Cardiac fibroblast (primary cell): ENCODE results near the gene TMTC3.

Source experiments
- DNase-seq, 2 donors: peaks; one replicate each; pipeline versions ENCODE4 v3.0.0 to v3.0.0-alpha.2; 2010; ENCODE audit warnings: low read depth in 2 of 2
- H3K4me3 ChIP-seq, 2 donors: replicated peaks in 1 of 2; 1 replicate in 1 of 2; 2 replicates in 1 of 2; pipeline ENCODE4 v1.5.1; 2011; ENCODE audit warnings: low read depth in 2 of 2, low read length in 2 of 2, mild to moderate bottlenecking in 2 of 2, moderate library complexity in 1 of 2
- TF ChIP-seq, protein P1 (sequence below): IDR thresholded peaks from one replicate; pipeline ENCODE4 v1.5.1; 2011; ENCODE audit warnings: low read depth, mild to moderate bottlenecking, low read length, inconsistent platforms

Gene TMTC3

DNA sequence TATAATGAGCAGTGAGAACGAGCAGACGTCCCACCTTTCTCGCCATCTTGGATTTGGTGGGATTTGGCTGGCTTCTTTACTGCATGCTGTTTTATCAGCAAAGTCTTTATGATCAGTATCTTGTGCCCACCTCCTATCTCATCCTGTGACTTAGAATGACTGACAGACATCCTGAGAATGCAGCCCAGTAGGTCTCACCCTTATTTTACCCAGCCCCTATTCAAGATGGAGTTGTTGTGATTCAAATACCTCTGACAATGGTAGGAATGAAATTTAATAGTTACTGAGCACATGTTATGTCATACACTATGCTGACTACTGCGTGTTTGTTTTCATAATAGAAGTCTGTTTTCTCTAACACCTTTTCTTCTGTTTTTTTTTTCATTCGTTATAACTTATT, 1.9 kb downstream of the TMTC3 start:
- TF ChIP-seq, protein P1, sequence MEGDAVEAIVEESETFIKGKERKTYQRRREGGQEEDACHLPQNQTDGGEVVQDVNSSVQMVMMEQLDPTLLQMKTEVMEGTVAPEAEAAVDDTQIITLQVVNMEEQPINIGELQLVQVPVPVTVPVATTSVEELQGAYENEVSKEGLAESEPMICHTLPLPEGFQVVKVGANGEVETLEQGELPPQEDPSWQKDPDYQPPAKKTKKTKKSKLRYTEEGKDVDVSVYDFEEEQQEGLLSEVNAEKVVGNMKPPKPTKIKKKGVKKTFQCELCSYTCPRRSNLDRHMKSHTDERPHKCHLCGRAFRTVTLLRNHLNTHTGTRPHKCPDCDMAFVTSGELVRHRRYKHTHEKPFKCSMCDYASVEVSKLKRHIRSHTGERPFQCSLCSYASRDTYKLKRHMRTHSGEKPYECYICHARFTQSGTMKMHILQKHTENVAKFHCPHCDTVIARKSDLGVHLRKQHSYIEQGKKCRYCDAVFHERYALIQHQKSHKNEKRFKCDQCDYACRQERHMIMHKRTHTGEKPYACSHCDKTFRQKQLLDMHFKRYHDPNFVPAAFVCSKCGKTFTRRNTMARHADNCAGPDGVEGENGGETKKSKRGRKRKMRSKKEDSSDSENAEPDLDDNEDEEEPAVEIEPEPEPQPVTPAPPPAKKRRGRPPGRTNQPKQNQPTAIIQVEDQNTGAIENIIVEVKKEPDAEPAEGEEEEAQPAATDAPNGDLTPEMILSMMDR, result no peak
- no peak overlapping the region for H3K4me3 ChIP-seq

DNA sequence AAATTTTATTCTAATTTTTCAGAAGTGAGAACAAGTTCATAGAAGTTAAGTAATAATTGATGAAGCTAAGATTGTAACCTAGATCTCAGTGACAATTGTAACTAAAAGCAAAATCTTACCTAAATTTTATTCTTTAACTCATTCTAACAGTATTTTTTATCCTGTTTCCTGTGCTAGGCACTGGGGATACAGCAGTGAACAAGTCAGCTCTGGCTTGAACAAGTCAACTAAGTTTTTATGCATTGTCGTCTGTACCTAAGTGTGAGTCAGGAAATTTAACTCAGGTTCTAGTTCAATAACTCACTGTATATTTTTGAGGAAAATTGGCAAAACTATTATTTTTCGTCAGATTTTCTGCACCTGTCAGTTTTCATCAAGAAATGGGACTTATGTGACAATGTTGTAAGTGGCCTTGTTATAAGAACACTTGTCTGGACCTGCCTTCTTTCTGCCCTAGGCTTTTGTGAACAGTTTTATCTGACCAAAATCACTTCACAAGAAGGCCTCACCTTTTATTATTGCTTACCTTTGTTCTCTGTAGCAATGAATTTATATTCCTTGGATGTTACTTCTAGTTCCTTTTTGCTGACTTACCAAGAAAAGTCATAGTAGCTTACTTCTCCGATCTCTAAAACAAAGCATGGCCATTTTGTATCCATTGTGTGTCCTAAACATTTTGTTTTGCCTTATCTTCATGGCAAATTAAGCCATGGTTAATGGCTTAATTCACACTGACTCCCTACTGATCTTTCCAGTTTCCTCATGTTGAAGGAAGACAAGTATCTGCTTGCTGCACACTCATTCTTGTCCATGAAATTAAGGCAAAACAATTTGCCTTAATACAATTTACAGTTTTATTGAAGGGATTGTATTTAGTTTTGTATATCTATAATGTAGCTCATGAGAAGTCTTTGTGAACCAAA, 2.7 kb downstream of the TMTC3 start:
- H3K4me3 ChIP-seq, result no peak overlapping the region
- no peak for DNase-seq
- TF ChIP-seq, protein P1, result no peak

More for the DNA sequence above, 1.9 kb downstream of the TMTC3 start:
- DNase-seq, result no peak

DNA sequence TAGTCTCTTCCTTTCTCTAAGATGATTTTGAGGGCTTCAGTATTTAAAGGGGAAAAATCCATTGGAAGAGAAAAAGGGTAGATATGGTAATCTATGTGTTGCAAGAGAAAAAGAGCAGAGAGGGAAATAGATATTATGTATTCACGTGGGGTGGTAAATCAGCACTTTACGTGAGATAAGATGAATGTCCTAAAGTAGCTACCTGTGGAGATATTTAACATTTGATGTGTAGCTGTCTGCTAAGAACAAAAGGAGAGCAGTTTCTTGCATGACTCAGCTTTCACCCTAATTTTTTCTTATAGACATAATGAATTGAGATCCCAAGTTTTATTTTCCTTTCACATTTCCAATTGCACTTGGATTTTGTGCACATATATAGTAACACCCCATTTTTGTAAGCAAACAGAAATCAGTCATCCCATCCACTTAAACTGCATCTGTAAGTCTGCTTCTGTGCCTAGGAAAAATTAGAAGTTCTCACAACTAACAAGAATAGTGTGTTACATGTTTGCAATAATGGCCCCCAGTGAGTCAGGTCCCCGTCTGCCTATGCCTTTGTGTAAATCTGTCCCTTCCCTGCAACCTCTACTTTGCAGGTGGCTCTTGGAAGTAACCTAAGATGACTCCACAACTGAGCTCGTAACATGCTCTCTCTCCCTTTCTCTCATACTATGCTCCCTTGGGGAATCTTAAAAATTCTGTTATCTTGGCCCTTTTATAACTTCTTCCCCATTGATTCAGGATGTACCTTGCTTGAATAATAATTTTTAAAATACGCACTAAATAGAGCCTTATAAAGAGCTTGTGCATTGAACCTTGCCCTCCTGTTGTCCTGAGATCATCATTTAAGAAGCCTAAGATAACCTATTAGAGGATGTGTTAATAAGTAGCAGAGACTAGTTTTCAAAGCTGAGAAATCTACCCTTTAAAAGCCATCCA, 3.7 kb downstream of the TMTC3 start:
- no peak for DNase-seq
- TF ChIP-seq, protein P1, result no peak
- H3K4me3 ChIP-seq, result no peak overlapping the region

DNA sequence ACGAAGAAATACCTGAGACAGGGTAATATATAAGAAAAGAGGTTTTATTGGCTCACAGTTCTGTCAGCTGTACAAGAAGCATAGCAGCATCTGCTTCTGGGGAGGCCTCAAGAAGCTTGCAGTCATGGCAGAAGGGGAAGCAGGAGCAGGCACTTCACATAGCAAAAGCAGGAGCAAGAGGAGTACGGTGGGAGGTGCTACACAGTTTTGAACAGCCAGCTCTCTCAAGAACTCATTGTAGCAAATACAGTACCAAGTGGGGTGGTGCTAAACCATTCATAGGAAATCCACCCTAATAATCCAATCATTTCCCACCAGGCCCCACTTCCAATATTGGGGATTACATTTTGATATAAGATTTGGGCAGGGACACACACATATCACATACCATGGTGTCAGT, 8.0 kb downstream of the TMTC3 start:
- no peak overlapping the region for H3K4me3 ChIP-seq
- no peak for DNase-seq
- TF ChIP-seq, protein P1, result no peak

DNA sequence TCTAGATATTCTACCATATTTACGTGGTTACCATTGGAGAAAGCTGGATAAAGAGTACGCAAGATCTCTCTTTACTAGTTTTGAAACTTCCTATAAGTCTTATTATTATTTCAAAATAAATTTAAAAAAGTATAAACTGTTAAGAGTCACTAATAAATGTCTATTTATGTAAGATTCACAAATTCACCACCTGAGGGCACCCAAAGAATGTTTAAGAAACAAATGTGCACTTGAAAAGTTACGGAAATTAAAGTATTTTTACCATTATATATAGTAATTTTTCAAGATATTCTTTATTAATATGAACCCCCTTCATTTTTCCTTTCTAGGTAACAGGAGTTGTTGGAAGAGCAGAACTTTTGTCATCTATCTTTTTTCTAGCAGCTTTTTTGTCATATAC, 11.9 kb downstream of the TMTC3 start:
- TF ChIP-seq, protein P1, result peak; percentile 22
- no peak overlapping the region for H3K4me3 ChIP-seq
- DNase-seq, result peak; percentile 73 to 84

DNA sequence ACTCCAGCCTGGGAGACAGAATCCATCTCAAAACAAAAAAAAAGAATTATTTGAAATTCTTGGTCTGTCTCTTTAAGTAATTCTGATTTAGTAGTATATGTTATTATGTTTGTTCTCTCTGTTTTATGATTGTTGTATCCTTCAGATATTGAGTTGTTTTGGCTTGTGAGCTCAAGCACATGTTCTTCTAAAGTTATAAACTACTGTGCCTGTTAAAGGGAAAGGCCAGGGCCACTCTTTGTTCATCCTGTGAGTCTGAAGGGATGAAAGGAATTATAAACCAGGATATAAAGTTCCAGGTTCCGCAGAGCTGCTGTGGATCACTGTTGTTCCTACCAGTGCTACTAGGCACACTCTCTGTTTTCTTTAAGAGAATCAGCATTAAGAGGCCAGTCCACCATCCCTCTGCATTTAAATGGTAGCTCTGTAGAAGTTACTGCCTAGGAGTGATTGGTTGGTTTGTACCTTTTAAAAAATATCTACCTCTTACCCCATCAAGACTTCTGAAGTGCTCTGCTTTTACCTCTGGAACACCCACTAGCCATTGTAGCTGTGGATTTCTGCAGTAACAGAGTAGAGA, 14.1 kb downstream of the TMTC3 start:
- no peak overlapping the region for H3K4me3 ChIP-seq
- TF ChIP-seq, protein P1, result no peak
- DNase-seq, result no peak
